NCI-H1930 (cell line): ENCODE results near the gene EYS.

Experiments
- DNase-seq, 2 experiments: peaks; one replicate each; lab custom pipeline; 2025; lab: John Stamatoyannopoulos, UW

Gene EYS

DNA sequence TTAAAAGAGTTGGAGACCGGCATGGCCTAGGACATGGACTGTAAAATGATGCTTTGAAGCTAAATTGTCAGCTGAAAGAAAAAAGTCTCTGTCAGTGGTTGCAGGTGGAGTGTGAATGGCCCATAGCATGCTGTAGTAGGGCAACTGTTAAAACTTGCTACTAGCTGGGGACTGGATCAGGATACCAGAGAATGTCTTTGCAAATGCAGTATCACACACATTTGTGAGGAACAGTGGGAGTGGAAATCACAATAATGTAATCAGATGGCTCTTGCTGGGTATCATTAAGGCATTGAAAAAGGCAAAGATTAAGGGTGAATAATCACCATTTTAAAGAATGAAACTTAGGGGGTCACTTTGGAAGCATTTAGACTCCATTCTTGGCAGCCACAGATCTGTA lies 737.9 kb downstream of the EYS start:
- no peak for DNase-seq

- no peak for DNase-seq
Observed at GRCh38 chr6:64955435-64955848, 751.6 kb downstream of the EYS start.

DNA sequence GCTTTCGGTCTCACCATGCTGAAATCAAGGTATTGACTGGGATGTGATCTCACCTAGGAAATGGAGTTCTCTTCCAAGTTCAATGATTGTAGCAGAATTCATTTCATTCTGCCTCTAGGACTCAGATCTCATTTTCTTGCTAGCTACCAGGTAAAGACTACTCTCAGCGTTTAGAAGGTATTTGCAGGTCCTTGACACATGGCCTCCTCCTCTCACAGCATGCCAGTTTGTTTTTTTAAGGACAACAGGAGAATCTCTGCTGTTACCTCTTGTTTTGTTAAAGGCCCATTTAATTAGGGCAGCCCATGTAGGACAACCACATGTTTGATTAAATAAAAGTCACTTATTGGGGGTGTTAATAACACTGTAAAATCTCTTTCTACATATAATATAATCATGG lies 757.8 kb downstream of the EYS start:
- no peak for DNase-seq

DNA sequence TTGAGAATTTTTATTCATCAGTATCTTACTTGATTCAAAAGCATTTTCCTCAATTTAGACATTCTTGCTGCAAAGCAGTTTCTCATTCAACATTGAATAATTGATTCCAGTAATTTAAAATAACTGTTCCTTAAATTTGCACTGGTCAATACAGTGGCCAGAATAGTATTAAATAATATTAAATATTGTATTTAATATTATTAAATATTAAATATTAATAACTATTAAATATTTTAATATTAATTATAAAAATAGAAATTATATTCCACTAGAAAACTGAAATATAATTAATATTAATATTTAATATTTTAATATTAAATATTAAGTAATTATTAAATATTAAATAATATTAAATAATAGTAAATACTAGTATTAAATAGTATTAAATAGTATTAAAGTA lies 758.8 kb downstream of the EYS start:
- DNase-seq = no peak

- DNase-seq = no peak
Observed at GRCh38 chr6:64945450-64945849, 761.6 kb downstream of the EYS start.

DNA sequence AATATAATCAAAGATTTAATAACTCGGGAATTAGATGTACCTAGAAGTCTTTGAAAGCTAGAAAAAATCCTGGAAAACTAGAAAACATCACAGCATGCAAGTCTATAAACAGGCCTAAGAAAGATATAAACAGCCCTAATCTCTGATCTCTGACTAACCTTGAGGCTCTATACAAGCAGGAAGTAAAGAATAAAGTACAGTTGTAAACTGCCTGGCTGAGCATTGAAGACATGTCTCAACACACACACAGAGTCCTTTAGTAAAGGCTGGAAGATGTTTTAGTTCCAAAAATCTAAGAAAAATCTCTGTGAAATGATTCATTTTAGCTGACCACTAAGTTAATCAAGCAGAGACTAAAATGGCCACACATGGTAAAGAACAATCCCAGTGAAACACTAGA lies 774.5 kb downstream of the EYS start:
- DNase-seq = no peak

DNA sequence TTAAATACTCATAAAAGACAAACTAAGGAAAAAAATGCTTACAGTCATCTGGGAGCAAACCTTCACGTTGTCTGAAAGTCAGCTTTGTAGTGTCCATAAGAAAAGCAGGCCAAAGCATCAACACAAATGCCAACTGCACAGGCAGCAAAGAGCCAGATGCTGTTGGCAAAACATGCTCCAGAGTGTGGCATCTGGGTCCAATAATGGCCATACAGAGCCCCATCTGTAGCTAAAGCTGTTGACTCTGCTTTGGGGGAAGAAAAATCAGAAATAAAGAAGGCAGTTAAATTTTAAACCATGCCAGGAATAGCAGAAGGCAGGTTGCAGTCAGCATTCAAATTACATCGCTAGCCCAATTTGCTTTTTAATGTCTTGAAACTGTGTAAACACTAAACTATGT lies 776.3 kb downstream of the EYS start:
- DNase-seq = no peak

GRCh38 chr6:64926051-64926450 lies 781.0 kb downstream of the EYS start:
- no peak for DNase-seq

GRCh38 chr6:64920257-64920656 lies 786.8 kb downstream of the EYS start:
- DNase-seq = no peak

DNA sequence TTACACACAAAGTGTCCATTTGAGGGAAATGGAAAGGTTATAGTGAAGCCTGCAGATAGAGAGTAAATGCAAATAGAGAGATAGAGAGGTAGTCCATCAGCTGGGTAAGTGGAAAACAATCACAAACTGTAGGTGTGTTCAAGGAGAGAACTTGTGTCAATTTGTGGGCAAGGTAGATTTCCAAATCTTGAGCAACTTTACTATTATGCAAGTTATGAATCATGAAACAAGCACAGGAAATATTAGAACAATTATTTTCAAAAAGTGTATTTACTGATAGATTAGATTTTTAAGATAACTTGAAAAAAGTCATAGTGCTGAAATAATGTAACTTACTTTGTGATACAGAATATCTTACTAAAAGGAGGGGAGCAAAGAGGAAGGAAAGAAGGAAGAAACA lies 792.9 kb downstream of the EYS start:
- no peak for DNase-seq

GRCh38 chr6:64912966-64913365 lies 794.1 kb downstream of the EYS start:
- no peak for DNase-seq

DNA sequence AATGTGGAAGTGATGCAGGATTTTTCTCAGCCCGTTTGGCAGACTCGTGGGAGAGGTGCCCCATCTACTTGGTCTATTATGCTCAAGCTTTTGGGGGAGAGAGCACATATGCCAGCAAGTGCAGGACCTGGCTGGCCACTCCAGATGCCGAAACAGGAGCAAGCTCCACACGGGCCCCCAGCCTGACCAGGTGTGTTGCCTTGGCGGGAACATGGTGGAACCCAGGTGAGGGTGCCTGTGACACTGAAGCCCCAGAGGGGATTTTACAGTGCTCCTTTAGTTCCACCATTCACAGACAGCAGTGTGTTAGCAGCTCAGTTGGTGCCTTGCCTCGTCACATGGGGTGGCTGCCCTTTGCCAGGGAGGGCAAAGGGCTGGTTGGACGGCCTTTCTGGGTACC lies 798.9 kb downstream of the EYS start:
- DNase-seq = no peak

DNA sequence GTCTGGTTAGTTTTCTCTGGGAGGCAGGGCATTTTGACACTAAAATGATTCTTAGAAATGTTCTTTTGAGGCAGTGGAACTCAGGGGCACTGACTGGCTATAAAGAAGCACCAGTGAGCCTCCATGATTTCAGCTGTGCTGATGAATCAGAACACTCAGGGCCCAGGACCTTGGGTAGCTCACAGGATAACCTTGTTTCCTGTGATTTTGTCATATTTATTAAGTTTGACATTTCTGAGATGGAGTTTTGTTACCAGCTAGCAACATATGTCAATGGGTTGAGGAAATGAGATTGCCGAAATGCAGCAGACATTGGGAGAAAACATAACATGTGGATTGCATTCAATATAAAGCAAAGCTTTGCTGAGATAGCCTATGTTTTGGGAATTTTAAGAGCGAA lies 802.4 kb downstream of the EYS start:
- DNase-seq = no peak

- DNase-seq = no peak
Observed at GRCh38 chr6:64902596-64902995, 804.4 kb downstream of the EYS start.

- DNase-seq = no peak
Observed at GRCh38 chr6:64896939-64897338, 810.1 kb downstream of the EYS start.

DNA sequence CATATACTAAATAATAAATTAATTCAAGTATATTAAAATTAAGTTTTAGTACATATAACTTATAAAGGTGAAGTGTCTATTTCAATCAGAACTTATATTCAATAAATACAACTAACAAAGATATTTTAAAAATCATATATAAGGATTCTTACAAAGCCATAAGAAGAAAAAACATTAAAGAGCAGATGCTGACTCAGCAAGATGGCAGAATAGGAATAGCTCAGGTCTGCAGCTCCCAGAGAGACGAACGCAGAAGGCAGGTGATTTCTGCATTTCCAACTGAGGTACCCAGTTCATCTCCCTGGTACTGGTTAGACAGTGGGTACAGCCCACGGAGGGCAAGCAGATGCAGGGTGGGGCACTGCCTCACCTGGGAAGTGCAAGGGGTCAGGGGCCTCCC lies 811.1 kb downstream of the EYS start:
- no peak for DNase-seq

DNA sequence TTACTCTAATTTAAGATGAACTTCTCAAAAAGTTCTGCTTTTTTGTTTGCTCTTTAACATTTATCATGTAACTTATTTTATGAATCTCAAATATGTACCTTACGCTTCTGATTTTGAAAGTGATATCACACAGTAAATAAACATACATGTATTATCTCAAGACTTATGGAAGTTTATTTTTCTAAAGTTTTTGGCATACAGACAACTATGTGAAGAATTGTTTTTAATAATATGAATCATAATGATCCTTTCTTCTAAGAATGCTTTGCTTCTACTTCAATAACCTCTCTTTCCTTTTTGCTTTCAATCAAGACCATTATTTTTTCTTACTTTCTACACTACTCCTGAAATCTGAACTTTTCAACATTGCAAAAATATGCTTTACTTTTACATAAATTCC lies 816.4 kb downstream of the EYS start:
- DNase-seq = no peak

- DNase-seq = no peak
Observed at GRCh38 chr6:64889144-64889543, 817.9 kb downstream of the EYS start.

DNA sequence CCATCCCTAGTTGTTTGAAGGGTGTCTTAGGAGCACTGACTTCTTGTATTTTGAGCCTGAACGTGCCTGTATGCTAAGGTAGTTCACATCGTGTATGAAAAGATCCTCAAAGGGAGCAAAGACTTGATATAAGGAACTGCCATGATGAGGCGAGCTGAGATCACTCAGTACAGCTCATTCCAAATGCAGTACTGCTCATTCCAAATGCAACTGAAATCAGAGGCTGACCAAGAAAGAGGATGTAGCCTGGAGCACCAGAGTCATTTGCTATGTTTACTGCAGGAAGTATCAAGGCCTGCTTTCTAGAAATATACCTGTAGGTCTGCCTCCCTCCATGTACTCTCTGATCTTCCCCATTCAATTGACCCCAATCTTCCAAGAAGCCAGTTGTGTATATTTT lies 832.2 kb downstream of the EYS start:
- DNase-seq = no peak

DNA sequence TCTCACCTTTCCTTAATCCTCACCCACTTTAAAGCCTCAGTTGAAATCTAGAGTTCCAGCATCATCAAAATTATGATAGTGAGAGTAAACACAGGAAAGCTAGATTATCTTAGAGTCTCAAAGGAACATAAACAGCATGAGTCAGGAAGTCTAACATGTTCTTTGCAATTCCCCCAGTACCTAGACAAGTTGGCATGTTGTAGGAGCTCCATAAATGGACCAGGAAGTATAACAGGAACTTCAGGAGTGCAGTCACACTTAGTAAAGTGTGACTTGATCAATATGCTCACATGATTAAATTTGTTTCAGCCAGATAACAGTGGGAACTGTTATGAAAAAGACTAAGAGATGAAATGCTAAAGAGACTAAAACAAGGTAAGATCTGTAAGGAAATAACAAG lies 834.4 kb downstream of the EYS start:
- DNase-seq = no peak

GRCh38 chr6:64861039-64861651 lies 845.9 kb downstream of the EYS start:
- DNase-seq = no peak

DNA sequence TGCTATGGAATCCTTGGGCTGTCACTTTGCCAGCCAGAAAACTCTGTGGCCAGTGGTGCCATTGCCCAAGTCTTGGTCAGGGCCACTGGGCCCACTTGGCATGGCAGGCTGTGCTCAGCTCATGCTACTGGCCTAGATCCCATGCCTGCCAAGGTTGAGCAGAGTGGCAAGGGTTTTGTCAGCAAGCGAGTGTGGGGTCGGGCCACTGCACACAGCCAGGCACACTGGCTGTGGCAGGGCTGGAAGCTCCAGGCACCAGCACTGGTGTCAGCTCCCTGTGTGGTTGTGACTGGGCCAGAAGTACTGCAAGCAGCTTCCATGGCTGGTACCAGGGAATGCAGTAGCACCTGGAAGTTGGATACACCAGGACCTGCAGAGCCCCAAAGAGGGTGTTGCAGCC lies 846.8 kb downstream of the EYS start:
- DNase-seq = no peak

DNA sequence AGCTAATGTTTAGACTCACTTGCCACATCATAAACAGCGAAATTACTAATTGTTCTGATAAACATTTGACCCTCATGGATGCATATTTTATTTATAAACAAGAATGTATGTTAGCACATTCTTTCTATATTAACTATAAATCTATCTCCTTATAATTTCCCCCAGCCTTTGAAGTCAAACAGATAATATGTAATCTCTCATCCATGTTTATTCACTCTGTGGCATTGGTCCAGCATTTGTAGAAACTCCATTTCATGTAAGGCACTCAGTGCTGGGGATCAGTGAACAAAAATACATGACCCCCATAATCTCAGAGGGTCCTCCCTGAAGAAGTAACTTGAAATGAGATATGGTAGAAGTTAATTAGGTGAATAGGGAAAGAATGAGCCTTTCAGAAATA lies 856.9 kb downstream of the EYS start:
- DNase-seq = no peak

GRCh38 chr6:64848467-64848866 lies 858.6 kb downstream of the EYS start:
- no peak for DNase-seq

GRCh38 chr6:64847396-64847795 lies 859.6 kb downstream of the EYS start:
- no peak for DNase-seq
